A549 (cell line): ENCODE results near the gene BPIFA3.

Source experiments
- BCL3 ChIP-seq: fragments of >200 bp; sonication (Bioruptor Twin); formaldehyde crosslinking; IDR thresholded peaks from 3 replicates; pipeline ENCODE4 v1.6.1; 2016
- CHD4 ChIP-seq: fragments of 200-600 bp; sonication (generic); IDR thresholded peaks from 2 replicates; pipeline ENCODE4 v1.6.1; 2016; ENCODE audit warnings: antibody characterized with exemption, mild to moderate bottlenecking, borderline replicate concordance
- CTCF ChIP-seq: fragments of >200 bp; sonication (Bioruptor Twin); formaldehyde crosslinking; IDR thresholded peaks from 3 replicates; pipeline ENCODE4 v1.5.1; 2016
- FOSL2 ChIP-seq, 2 experiments: fragments of 450-650 bp in 1 of 2; fragments of >200 bp in 1 of 2; sonication (Bioruptor Twin) in 1 of 2; formaldehyde crosslinking; IDR thresholded peaks; 2 replicates each; pipeline versions ENCODE4 v1.5.0 to v1.6.1; 2016 to 2020; ENCODE audit warnings: mild to moderate bottlenecking in 1 of 2, moderate library complexity in 1 of 2
- HOXA7 ChIP-seq: fragments of 250-450 bp; sonication (Bioruptor Pico); IDR thresholded peaks from 2 replicates; pipeline ENCODE4 v1.5.0; 2020; ENCODE audit warnings: mild to moderate bottlenecking, moderate library complexity
- JUNB ChIP-seq: fragments of >200 bp; sonication (Bioruptor Twin); formaldehyde crosslinking; IDR thresholded peaks from 2 replicates; pipeline ENCODE4 v1.6.1; 2016
- KDM5A ChIP-seq: fragments of 200-600 bp; sonication (generic); IDR thresholded peaks from 2 replicates; pipeline ENCODE4 v1.6.1; 2016; ENCODE audit warnings: antibody characterized with exemption, mild to moderate bottlenecking
- MAFK ChIP-seq: fragments of 450-650 bp; IDR thresholded peaks from 2 replicates; pipeline ENCODE4 v1.6.1; 2014; ENCODE audit not compliant: partially characterized antibody
- MAX ChIP-seq: IDR thresholded peaks from 2 replicates; pipeline ENCODE4 v1.6.1; 2012
- MYC ChIP-seq: IDR thresholded peaks from 2 replicates; pipeline ENCODE4 v1.6.1; 2012; ENCODE audit warnings: mild to moderate bottlenecking, inconsistent platforms, low read length, improper control_type of control experiment, borderline replicate concordance
- PHF8 ChIP-seq: fragments of 200-600 bp; sonication (generic); IDR thresholded peaks from 2 replicates; pipeline ENCODE4 v1.6.1; 2016; ENCODE audit warnings: low read depth, mild to moderate bottlenecking, antibody characterized with exemption, moderate library complexity, borderline replicate concordance
- POLR2A ChIP-seq: IDR thresholded peaks from 2 replicates; pipeline ENCODE4 v1.6.1; 2012; ENCODE audit warnings: mild to moderate bottlenecking, low read length
- USF2 ChIP-seq: fragments of 450-650 bp; IDR thresholded peaks from 2 replicates; pipeline ENCODE4 v1.6.1; 2014; ENCODE audit warnings: antibody characterized with exemption

- TF ChIP-seq PHF8, result no peak
- no peak for TF ChIP-seq KDM5A
- no peak for TF ChIP-seq MYC
- TF ChIP-seq MAX, result no peak
- TF ChIP-seq POLR2A, result no peak
- TF ChIP-seq MAFK, result no peak
- TF ChIP-seq USF2, result no peak
- no peak for TF ChIP-seq CHD4
- TF ChIP-seq FOSL2 (IDR thresholded peaks at IDR 0.05), result no peak
- TF ChIP-seq FOSL2 (CRISPR knock-in tag; IDR thresholded peaks at IDR 0.05), result no peak
- no peak for TF ChIP-seq JUNB
- no peak for TF ChIP-seq HOXA7
- no peak for TF ChIP-seq CTCF
- TF ChIP-seq BCL3, result no peak
Measured at GRCh38 chr20:33255005-33255404, 37.9 kb downstream of the BPIFA3 start.
